Measurements from ENCODE around the gene PPP6R2.

DNA sequence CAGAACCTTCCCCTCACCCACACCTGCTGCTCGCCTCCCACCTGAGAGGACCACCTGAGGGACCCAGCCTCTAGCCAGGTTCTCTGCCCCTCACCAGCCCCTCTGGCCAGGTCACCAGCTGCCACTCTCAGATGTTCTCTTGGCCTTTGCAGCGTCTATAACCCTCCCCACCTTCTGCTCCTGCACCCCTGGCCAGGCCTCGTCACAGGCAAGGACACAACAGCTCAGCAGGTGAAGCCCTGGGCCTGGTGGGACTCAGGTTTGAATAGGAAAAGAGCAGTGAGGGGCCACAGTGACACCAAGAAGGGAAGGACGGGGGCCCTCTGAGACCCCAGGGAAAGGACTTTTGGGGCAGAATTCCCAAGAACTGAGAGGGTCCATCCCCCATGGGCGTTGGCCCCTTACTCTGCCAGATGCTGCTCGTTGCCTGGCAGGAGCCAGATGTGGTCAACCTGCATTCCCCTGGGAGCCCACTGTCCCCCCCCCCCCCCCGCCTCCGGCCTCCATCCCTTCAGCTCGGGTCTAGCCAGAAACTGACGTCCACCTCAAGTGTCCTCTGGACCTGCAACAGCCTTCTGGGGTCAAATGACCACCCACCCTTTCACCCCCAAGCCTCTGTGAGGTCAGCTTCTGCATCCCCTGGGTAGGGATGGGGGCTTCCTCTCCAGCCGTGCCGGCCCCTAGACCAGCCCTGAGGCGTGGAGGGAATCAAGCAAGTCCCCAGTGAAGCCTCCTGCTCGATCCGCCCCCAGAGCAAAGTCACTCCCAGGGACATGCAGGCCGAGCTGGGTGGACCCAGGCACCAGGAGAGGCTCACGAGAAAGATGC lies 103.0 kb downstream of the PPP6R2 start:
- TF ChIP-seq EZH2phosphoT487 (IDR thresholded peaks at IDR 0.05; ENCODE audit: borderline replicate concordance, low read depth, low read length) (no peak), CTCF (conservative IDR thresholded peaks at IDR 0.05; ENCODE audit: low read length) (no peak)
